ENCODE measurements around the gene FAM83C. TPM values are rescaled to one million over a fixed set of nuclear protein-coding genes. Genes with fewer than 3 reads are reported as not detected.

FAM83C gene
- total and polyA plus RNA-seq, 8 donors, result not detected

DNA sequence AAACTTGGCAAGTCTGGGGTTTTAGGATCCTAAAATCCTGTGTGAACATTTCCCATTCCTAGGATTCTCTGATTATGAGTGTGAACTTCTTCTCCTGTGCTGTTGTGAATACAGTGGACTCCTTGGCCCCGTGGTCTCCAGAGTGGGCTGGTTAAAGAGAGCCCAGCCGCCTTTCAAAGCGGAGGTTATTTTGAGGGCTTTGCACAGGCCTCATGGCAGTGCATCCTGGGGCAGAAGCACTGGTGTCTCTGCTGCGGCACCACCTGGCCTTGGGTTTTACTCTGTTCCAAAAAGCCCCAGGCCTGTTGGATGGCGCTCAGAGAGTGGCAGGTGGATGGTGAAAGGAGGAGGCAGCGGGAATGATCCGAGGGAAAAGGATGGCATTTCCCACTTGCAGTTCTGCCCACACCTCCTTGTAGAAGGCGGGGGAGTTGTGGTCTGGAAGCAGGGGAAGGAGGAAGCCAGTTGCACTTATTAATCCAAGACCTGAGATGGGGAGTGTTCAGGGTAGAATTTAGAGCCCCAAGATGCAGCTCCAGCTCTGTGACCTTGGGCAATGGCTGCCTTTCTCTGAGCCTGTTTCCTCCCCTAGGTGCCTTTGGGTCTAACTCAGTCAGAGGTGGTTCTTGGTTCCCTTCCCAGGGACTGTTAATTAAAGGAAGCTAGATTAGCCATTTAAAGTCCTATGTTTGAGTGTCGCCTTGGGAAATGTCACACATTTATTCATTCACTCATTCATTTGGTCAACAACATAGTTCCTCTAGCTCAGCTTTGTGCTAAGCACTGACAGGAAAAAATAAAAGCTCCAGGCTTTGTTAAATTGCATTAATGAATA is 43.4 kb downstream of the FAM83C start:
- DNase-seq (no peak), ATAC-seq (no peak), FAIRE-seq (no peak)
- Histone ChIP-seq H3K4me1 (no peaks in the 10 kb centered on the region), H3K27ac (no peak overlapping the region), H3K36me3 (no peaks in the 10 kb centered on the region), H3K27me3 (no peaks in the 10 kb centered on the region), H3K4me3 (no peak overlapping the region), H3K9me3 (no peaks in the 10 kb centered on the region)
- WGBS, 2 donors, result 84 to 85% methylated on average over 9 of the region's 9 CpGs
- intact Hi-C loops (cut with DNase I), result no loop called here
- no peak for TF ChIP-seq CTCF (IDR thresholded peaks at IDR 0.05)

GRCh38 chr20:35246723-35247122 is 45.5 kb downstream of the FAM83C start:
- Histone ChIP-seq H3K9me3 (no peaks in the 10 kb centered on the region), H3K4me1 (no peaks in the 10 kb centered on the region), H3K27me3 (no peaks in the 10 kb centered on the region), H3K36me3 (no peaks in the 10 kb centered on the region), H3K27ac (no peak overlapping the region), H3K4me3 (no peak overlapping the region)
- ATAC-seq (no peak), DNase-seq (no peak), FAIRE-seq (no peak)
- 92 to 93% methylated on average over 12 of the region's 12 CpGs for WGBS, 2 donors
- no peak for TF ChIP-seq CTCF (IDR thresholded peaks at IDR 0.05)
- intact Hi-C loops (cut with DNase I), result no loop called here

- Histone ChIP-seq H3K27ac (no peak overlapping the region), H3K9me3 (no peaks in the 10 kb centered on the region), H3K4me1 (no peaks in the 10 kb centered on the region), H3K4me3 (no peak overlapping the region), H3K36me3 (no peaks in the 10 kb centered on the region), H3K27me3 (no peaks in the 10 kb centered on the region)
- TF ChIP-seq CTCF (IDR thresholded peaks at IDR 0.05), result no peak
- intact Hi-C loops (cut with DNase I), result no loop called here
- FAIRE-seq, result no peak
- DNase-seq, result no peak
- ATAC-seq, result no peak
- 43 to 64% methylated on average over 2 of the region's 2 CpGs for WGBS, 2 donors
These were observed 48.2 kb downstream of the FAM83C start for GRCh38 chr20:35243986-35244385.

GRCh38 chr20:35243317-35243716 is 48.9 kb downstream of the FAM83C start:
- Histone ChIP-seq H3K4me1 (no peaks in the 10 kb centered on the region), H3K36me3 (no peaks in the 10 kb centered on the region), H3K27me3 (no peaks in the 10 kb centered on the region), H3K4me3 (no peak overlapping the region), H3K9me3 (no peaks in the 10 kb centered on the region), H3K27ac (no peak overlapping the region)
- ATAC-seq, result no peak
- no peak for FAIRE-seq
- no peak for DNase-seq
- intact Hi-C loops (cut with DNase I), result no loop called here
- WGBS, 2 donors, result 55 to 73% methylated on average over 2 of the region's 2 CpGs
- no peak for TF ChIP-seq CTCF (IDR thresholded peaks at IDR 0.05)

GRCh38 chr20:35240811-35241293 is 51.4 kb downstream of the FAM83C start:
- intact Hi-C loops (cut with DNase I), result no loop called here

More at GRCh38 chr20:35240811-35241293, 51.4 kb downstream of the FAM83C start:
- FAIRE-seq, result no peak
- Histone ChIP-seq H3K27ac (no peak overlapping the region), H3K4me3 (no peak overlapping the region), H3K4me1 (no peaks in the 10 kb centered on the region), H3K36me3 (no peaks in the 10 kb centered on the region), H3K9me3 (no peaks in the 10 kb centered on the region), H3K27me3 (no peaks in the 10 kb centered on the region)
- ATAC-seq, result no peak
- no peak for TF ChIP-seq CTCF (IDR thresholded peaks at IDR 0.05)
- DNase-seq, result no peak
- WGBS, 2 donors, result 88 to 95% methylated on average over 2 of the region's 2 CpGs
